ENCODE data around the gene ATP5F1D. TPM values are rescaled to one million over a fixed set of nuclear protein-coding genes. Genes with fewer than 3 reads are reported as not detected.

The ATP5F1D gene
- total RNA-seq, 1 donor from 2014 or later = 213 TPM

GRCh38 chr19:1245494-1246264 is 4.1 kb downstream of the ATP5F1D start:
- intact Hi-C loops (cut with micrococcal nuclease) = loop anchor here (5.0 kb wide), 1 partner anchor 218 kb away; the partner anchor contains the start of gene CNN2

GRCh38 chr19:1246265-1247087 is 4.9 kb downstream of the ATP5F1D start:
- intact Hi-C loops (cut with micrococcal nuclease) = loop anchor here (5.0 kb wide), 1 partner anchor 219 kb away; the partner anchor contains the start of gene CNN2

- intact Hi-C loops (cut with micrococcal nuclease) = loop anchor here (5.0 kb wide), 1 partner anchor 220 kb away; the partner anchor contains the start of gene CNN2
Measured at GRCh38 chr19:1247748-1248138, 6.2 kb downstream of the ATP5F1D start.

GRCh38 chr19:1248139-1248785 is 6.7 kb downstream of the ATP5F1D start, which contains the start of gene MIDN:
MIDN (plus strand) TSS chr19:1248583; CDS start chr19:1250297, 1,714 bp downstream.
- intact Hi-C loops (cut with micrococcal nuclease) = loop anchor here (5.0 kb wide), 1 partner anchor 221 kb away; the partner anchor contains the start of gene CNN2

- intact Hi-C loops (cut with micrococcal nuclease) = loop anchor here (1.0 to 5.0 kb wide), 3 partner anchors 10 to 222 kb away; partner anchors contain the start of genes CIRBP and CNN2
Measured at GRCh38 chr19:1248786-1249297, 7.3 kb downstream of the ATP5F1D start.

- intact Hi-C loops (cut with micrococcal nuclease) = loop anchor here (1.0 to 5.0 kb wide), 3 partner anchors 10 to 222 kb away; partner anchors contain the start of genes CIRBP and CNN2
Measured at GRCh38 chr19:1249298-1249989, 7.9 kb downstream of the ATP5F1D start.

- intact Hi-C loops (cut with micrococcal nuclease) = loop anchor here (1.0 to 5.0 kb wide), 4 partner anchors 9 to 223 kb away; partner anchors contain the start of genes CIRBP and CNN2
Measured at GRCh38 chr19:1249990-1250436, 8.5 kb downstream of the ATP5F1D start.

- intact Hi-C loops (cut with micrococcal nuclease) = loop anchor here (5.0 kb wide), 1 partner anchor 213 kb away; no protein-coding TSS in a partner anchor
Measured at GRCh38 chr19:1250437-1251260, 9.1 kb downstream of the ATP5F1D start.

- intact Hi-C loops (cut with micrococcal nuclease) = loop anchor here (5.0 kb wide), 1 partner anchor 214 kb away; no protein-coding TSS in a partner anchor
Measured at GRCh38 chr19:1251330-1252220, 10.0 kb downstream of the ATP5F1D start.

- intact Hi-C loops (cut with micrococcal nuclease) = loop anchor here (5.0 kb wide), 1 partner anchor 215 kb away; no protein-coding TSS in a partner anchor
Measured at GRCh38 chr19:1252221-1252820, 10.8 kb downstream of the ATP5F1D start.

GRCh38 chr19:1252821-1253513 is 11.4 kb downstream of the ATP5F1D start:
- intact Hi-C loops (cut with micrococcal nuclease) = loop anchor here (5.0 kb wide), 1 partner anchor 216 kb away; no protein-coding TSS in a partner anchor

- intact Hi-C loops (cut with micrococcal nuclease) = loop anchor here (5.0 kb wide), 1 partner anchor 216 kb away; no protein-coding TSS in a partner anchor
Measured at GRCh38 chr19:1253514-1254080, 12.0 kb downstream of the ATP5F1D start.

GRCh38 chr19:1254081-1254527 is 12.6 kb downstream of the ATP5F1D start:
- intact Hi-C loops (cut with micrococcal nuclease) = loop anchor here (5.0 kb wide), 1 partner anchor 217 kb away; no protein-coding TSS in a partner anchor

- intact Hi-C loops (cut with micrococcal nuclease) = loop anchor here (5.0 kb wide), 1 partner anchor 217 kb away; no protein-coding TSS in a partner anchor
Measured at GRCh38 chr19:1254530-1255185, 13.1 kb downstream of the ATP5F1D start.

Measured in T-helper 2 cell treated with Interferon-gamma antibody and Interleukin-4, amounts not matched to agents 100 ng/mL and 5 ng/mL, for 36 hours (primary cell).